Measurements from ENCODE around the gene NAP1L4.
"Not testable (repeated sequence)": the region's sequence is repeated elsewhere in the genome, so short reads cannot be mapped to it uniquely, and the experiment has no call there.

The NAP1L4 gene

GRCh38 chr11:2909133-2909902 is 82.8 kb downstream of the NAP1L4 start:
- no peak for DNase-seq (ENCODE audit: low read depth, low spot score)

DNA sequence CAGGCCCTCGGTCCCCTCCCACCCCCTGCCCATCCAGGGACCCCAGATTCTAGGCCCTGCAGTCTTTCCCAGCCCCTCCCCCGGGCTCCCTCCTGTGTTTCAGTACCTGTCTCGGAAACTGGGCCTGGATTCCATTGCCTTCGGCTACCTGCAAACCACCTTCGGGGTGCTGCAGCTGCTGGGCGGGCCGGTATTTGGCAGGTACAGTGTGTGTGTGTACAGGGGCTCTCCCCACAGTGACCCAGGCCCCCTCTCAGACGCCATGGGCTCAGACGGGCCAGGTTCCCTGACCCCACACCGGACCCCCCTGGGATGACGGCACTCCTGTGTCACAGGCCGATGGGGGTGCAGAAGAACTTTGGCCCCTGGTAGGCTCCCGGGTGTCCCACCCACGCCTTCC is 84.0 kb downstream of the NAP1L4 start:
- DNase-seq (ENCODE audit: low read depth, low spot score) = no peak

DNA sequence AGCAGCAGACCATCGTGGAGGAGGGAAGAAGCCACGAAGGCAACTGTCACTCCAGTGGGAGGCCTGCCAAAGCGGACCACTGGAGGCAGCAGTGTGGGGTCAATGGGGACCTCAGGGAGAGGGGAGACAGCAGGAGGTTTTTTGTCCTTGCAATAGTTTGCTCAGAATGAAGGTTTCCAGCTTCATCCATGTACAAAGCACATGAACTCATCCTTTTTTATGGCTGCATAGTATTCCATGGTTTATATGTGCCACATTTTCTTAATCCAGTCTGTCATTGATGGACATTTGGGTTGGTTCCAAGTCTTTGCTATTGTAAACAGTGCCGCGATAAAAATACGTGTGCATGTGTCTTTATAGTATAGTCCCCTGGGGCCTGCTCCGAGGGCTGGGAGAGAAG is 86.8 kb downstream of the NAP1L4 start:
- not testable (repeated sequence) for DNase-seq (ENCODE audit: low read depth, low spot score)

GRCh38 chr11:2904153-2905052 is 87.7 kb downstream of the NAP1L4 start:
- no peak for DNase-seq (ENCODE audit: low read depth, low spot score)

DNA sequence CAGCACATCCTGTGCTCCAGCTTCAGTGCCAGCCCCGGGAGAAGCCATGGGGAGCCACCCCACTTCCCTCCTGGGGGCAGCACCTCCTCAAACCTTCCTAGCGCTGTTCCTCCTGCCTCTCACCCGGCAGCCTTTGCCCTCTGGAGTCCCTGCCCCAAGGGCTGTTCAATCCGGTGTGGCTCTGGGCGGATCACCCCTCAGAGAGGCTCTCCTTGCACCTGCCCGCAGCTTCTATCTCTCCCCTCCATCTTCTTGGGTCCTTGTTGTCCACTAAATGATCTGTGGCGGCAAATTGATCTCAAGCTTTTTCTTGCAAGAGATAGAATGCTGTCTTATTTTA is 88.5 kb downstream of the NAP1L4 start:
- no peak for DNase-seq (ENCODE audit: low read depth, low spot score)

- no peak for DNase-seq (ENCODE audit: low read depth, low spot score)
Measured at GRCh38 chr11:2902784-2903671, 89.1 kb downstream of the NAP1L4 start.

GRCh38 chr11:2901854-2902783 is 90.0 kb downstream of the NAP1L4 start:
- peak; percentile 75 for DNase-seq (ENCODE audit: low read depth, low spot score)

- no peak for DNase-seq (ENCODE audit: low read depth, low spot score)
Measured at GRCh38 chr11:2901196-2901796, 90.8 kb downstream of the NAP1L4 start.

DNA sequence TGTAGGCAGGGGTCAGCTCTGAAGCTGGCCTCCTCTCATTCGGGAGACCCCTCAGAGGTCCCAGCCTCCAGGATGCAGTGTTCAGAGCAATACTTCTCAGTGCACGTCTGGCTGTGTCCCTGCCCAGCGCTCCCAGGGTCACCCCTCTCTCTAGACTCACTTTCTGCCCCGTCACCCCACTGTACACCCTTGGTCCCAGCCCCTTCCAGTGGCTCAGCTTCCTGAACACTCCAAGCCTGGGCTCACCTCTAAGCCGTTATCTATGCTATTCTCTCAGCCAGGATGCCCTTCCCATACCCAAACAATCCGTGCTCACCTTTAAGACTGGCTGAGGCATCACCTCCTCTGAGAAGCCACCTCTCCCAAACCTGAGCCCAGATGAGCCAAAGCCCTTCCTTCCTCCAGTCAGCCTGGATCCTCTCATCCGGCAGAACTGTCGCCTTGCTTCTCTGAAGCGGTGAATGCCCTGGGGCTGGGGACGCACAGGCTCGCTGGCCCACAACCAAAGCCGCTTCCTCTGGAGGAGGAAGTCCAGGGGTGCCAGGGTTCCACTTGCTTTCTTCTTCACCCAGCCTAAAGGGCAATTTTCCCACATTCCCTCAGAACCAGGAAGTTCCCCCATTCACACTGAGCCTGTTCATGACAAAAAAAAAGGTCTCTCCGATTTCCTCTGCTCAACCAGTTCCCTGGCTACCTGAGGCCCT is 92.9 kb downstream of the NAP1L4 start:
- no peak for DNase-seq (ENCODE audit: low read depth, low spot score)

GRCh38 chr11:2898366-2899079 is 93.6 kb downstream of the NAP1L4 start:
- no peak for DNase-seq (ENCODE audit: low read depth, low spot score)

GRCh38 chr11:2897048-2897447 is 95.1 kb downstream of the NAP1L4 start:
- DNase-seq (ENCODE audit: low read depth, low spot score) = no peak

DNA sequence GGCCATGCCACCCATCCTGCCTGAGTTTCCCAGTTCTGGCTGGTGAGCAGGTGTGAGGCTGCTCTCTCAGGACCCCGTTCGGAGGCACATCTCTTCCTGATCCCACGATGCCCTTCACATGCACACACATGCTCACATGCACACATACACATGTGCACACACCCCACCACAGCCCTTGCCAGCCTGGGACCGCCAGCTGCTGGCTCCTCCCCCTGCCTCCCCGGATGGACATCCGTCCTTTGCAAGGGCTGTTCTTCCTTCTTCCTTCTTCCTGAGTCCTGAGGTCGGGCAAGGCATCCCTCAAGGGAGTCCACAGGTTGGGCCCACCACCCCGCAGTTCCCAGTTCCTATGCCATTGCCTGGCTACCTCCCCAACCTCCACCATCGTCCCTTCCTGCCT is 96.1 kb downstream of the NAP1L4 start:
- no peak for DNase-seq (ENCODE audit: low read depth, low spot score)
